ENCODE data around the gene TRABD2B. TPM values are rescaled to one million over a fixed set of nuclear protein-coding genes. Genes with fewer than 3 reads are reported as not detected.

Gene TRABD2B
- total and polyA plus RNA-seq, 2 of the 4 experiments (the other 2 are of a cell fraction): not detected

- Histone ChIP-seq H3K14ac (replicated peaks; ENCODE audit: low read depth, low read length) (no peak overlapping the region), H2BK120ac (ENCODE audit: low read depth, low read length) (no peak overlapping the region), H3K18ac (ENCODE audit: low read depth, low read length) (no peak overlapping the region), H3K36me3 (ENCODE audit: control insufficient read depth, insufficient read depth, low read length) (no peaks in the 10 kb centered on the region), H3K79me1 (ENCODE audit: low read depth in 1 of 2, low read length in 2 of 2) (no peaks in the 10 kb centered on the region), H3K56ac (ENCODE audit: extremely low read depth, insufficient read depth, low read length) (no peak overlapping the region), H4K5ac (ENCODE audit: low read depth, low read length) (no peak overlapping the region), H3K4me1 (ENCODE audit: control insufficient read depth, insufficient read depth, low read length) (no peaks in the 10 kb centered on the region), H3K9me1 (ENCODE audit: insufficient read depth, low read length) (no peaks in the 10 kb centered on the region), H3K27ac (ENCODE audit: insufficient read depth, low read length) (no peak overlapping the region), H2BK5ac (ENCODE audit: low read depth, low read length, poor library complexity, severe bottlenecking) (no peak overlapping the region), H2AFZ (replicated peaks; ENCODE audit: low read length, poor library complexity) (no peak overlapping the region), H3K9ac (ENCODE audit: low read depth, low read length) (no peak overlapping the region), H4K8ac (ENCODE audit: low read depth in 2 of 2, low read length in 2 of 2) (no peak overlapping the region), H4K91ac (ENCODE audit: insufficient read depth, low read depth, low read length) (no peak overlapping the region), H2AK5ac (ENCODE audit: low read depth, low read length) (no peak overlapping the region), H3K23ac (ENCODE audit: low read depth, low read length) (no peak overlapping the region), H3K9me3 (ENCODE audit: control insufficient read depth, insufficient read depth, low read length) (no peaks in the 10 kb centered on the region), H3K27me3 (ENCODE audit: control insufficient read depth, insufficient read depth, low read length) (no peaks in the 10 kb centered on the region), H3K4me2 (ENCODE audit: low read depth, low read length) (no peak overlapping the region), H2BK20ac (ENCODE audit: low read depth, low read length) (no peak overlapping the region), H2BK15ac (ENCODE audit: low read depth, low read length) (no peak overlapping the region), H3K4ac (ENCODE audit: low read depth, low read length) (no peak overlapping the region), H3K4me3 (ENCODE audit: insufficient read depth, low read depth, low read length) (no peak overlapping the region), H4K20me1 (ENCODE audit: insufficient read depth, low read length) (no peaks in the 10 kb centered on the region), H2AK9ac (replicated peaks; ENCODE audit: low read depth, low read length, poor library complexity) (no peak overlapping the region)
- dilution Hi-C loops (cut with HindIII; ENCODE audit: low sequenced_read_pairs, unreplicated experiment): no loop called here
- DNase-seq (no peak), ATAC-seq (ENCODE audit: low read depth) (no peak)
- WGBS, 2 experiments (ENCODE audit: extremely low coverage in 2 of 2, insufficient read length in 1 of 2): no CpG with 5 or more reads among the region's 8 CpGs
- ChIA-PET POLR2A (ENCODE audit: unreplicated experiment) (no interaction called here), CTCF (no interaction called here)
- TF ChIP-seq ELK1 (IDR thresholded peaks at IDR 0.05; ENCODE audit: borderline replicate concordance, low read depth, low read length): no peak
- TF ChIP-seq CHD1 (IDR thresholded peaks at IDR 0.05; ENCODE audit: low read depth, low read length): no peak
- no peak for TF ChIP-seq RCOR1 (IDR thresholded peaks at IDR 0.05; ENCODE audit: insufficient replicate concordance, low read length)
- TF ChIP-seq POLR2A (IDR thresholded peaks at IDR 0.05; ENCODE audit: low read depth, low read length): no peak
- TF ChIP-seq RFX5 (IDR thresholded peaks at IDR 0.05; ENCODE audit: low read depth, low read length): no peak
- no peak for TF ChIP-seq BHLHE40 (IDR thresholded peaks at IDR 0.05; ENCODE audit: low read depth, low read length)
- no peak for TF ChIP-seq CTCF (conservative IDR thresholded peaks at IDR 0.05; ENCODE audit: low read depth, low read length)
- in situ Hi-C loops (cut with MboI; ENCODE audit: low sequenced_read_pairs): no loop called here
- intact Hi-C loops (cut with micrococcal nuclease): no loop called here
- BruUV-seq (replicated peaks): no TSS peak
Measured at GRCh38 chr1:47885062-47885830, 111.9 kb downstream of the TRABD2B start.
